ENCODE data around the gene PSMB7. TPM values are rescaled to one million over a fixed set of nuclear protein-coding genes. Genes with fewer than 3 reads are reported as not detected.

Gene PSMB7
- polyA plus RNA-seq, 1 experiment, result 396 TPM

GRCh38 chr9:124372038-124372437 is 43.2 kb downstream of the PSMB7 start:
- Histone ChIP-seq H3K27me3 (ENCODE audit: control insufficient read depth, insufficient read depth, low read length) (no peaks in the 10 kb centered on the region), H3K27ac (ENCODE audit: low read depth, low read length) (no peak overlapping the region), H3K4me3 (ENCODE audit: low read depth, low read length) (no peak overlapping the region), H3K9me3 (ENCODE audit: control insufficient read depth, insufficient read depth, low read length) (peaks cover 3% of the 10 kb centered on the region; the same call in 1 of the 2 replicates)
- DNase-seq (ENCODE audit: low read depth, low spot score), result no peak
- TF ChIP-seq, protein P1, sequence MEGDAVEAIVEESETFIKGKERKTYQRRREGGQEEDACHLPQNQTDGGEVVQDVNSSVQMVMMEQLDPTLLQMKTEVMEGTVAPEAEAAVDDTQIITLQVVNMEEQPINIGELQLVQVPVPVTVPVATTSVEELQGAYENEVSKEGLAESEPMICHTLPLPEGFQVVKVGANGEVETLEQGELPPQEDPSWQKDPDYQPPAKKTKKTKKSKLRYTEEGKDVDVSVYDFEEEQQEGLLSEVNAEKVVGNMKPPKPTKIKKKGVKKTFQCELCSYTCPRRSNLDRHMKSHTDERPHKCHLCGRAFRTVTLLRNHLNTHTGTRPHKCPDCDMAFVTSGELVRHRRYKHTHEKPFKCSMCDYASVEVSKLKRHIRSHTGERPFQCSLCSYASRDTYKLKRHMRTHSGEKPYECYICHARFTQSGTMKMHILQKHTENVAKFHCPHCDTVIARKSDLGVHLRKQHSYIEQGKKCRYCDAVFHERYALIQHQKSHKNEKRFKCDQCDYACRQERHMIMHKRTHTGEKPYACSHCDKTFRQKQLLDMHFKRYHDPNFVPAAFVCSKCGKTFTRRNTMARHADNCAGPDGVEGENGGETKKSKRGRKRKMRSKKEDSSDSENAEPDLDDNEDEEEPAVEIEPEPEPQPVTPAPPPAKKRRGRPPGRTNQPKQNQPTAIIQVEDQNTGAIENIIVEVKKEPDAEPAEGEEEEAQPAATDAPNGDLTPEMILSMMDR (IDR thresholded peaks at IDR 0.05; ENCODE audit: low read depth, low read length), result no peak
- ChIA-PET CTCF (interaction anchor here (2.0 kb wide), 1 partner anchor 38 kb away, joined by 5 read pairs; no protein-coding TSS in a partner anchor), POLR2A (interaction anchor here (2.8 kb wide), 1 partner anchor 20 kb away, joined by 8 read pairs; no protein-coding TSS in a partner anchor)

DNA sequence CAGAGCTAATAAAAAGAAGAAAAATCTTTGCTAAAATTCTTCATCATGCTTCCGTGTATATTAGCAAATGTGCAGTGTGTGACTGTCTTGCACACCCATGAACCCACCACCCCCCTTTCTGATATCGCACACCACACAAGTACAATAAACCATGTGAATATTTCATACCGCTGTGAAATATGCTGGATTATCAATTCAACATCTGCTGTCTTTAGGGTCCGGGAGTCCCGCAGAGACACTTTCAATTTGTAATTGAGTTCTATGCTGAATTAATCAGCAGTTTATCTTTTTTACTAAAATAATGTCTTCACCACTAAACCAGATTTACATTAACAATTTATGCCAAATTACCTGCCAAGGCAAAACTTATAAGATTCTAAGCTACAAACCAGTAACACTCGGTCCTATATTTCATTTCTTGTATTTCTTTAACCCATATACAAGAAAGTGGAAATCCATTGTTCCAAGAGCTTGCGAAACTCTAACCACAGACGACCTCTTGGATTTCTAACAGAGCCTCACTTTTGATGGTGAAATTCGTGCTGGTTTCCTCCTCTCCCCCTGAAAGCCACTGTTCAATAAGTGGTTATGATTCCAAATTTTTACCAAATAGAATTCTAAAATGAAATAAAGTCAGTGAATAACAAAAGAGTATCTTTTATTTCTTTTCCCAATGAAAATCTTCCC is 44.2 kb downstream of the PSMB7 start:
- ChIA-PET POLR2A (interaction anchor here (2.8 kb wide), 1 partner anchor 21 kb away, joined by 8 read pairs; no protein-coding TSS in a partner anchor), CTCF (interaction anchor here (2.0 kb wide), 1 partner anchor 39 kb away, joined by 5 read pairs; no protein-coding TSS in a partner anchor)
- TF ChIP-seq, protein P1 (IDR thresholded peaks at IDR 0.05; ENCODE audit: low read depth, low read length), result no peak
- Histone ChIP-seq H3K27me3 (ENCODE audit: control insufficient read depth, insufficient read depth, low read length) (no peaks in the 10 kb centered on the region), H3K9me3 (ENCODE audit: control insufficient read depth, insufficient read depth, low read length) (peaks cover 3% of the 10 kb centered on the region; the same call in 1 of the 2 replicates), H3K4me3 (ENCODE audit: low read depth, low read length) (no peak overlapping the region), H3K27ac (ENCODE audit: low read depth, low read length) (no peak overlapping the region)
- DNase-seq (ENCODE audit: low read depth, low spot score), result no peak

DNA sequence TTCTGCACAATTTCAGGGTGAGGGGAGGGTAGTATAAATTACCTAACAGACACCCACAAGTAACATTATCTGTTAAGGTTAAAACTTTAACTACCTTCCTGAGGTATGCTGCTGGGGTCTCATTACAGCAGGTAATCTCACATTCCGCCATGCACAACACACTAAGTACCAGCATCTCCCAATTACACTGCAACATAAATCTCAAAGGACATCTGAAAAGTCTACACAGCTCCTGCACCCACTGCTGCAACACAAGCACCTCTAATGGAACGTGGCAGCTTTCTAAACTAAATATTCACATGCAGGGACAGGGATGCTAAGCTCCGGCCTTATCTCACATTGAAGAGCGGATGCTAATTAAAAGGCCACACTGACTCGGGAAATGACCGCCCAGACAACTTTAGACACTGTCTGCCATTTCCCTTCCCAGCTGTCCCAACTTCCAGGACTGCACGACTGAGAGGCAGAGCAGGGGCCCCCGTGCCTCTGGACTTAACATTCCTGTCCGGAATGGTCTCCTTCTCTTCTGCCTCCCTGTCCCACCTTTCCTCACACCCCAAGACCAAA is 45.9 kb downstream of the PSMB7 start:
- DNase-seq (ENCODE audit: low read depth, low spot score), result no peak
- ChIA-PET POLR2A (interaction anchor here (2.8 kb wide), 1 partner anchor 23 kb away, joined by 8 read pairs; no protein-coding TSS in a partner anchor), CTCF (interaction anchor here (1.0 kb wide), 1 partner anchor 11 kb away, joined by 3 read pairs; no protein-coding TSS in a partner anchor)
- Histone ChIP-seq H3K27me3 (ENCODE audit: control insufficient read depth, insufficient read depth, low read length) (no peaks in the 10 kb centered on the region), H3K9me3 (ENCODE audit: control insufficient read depth, insufficient read depth, low read length) (no peaks in the 10 kb centered on the region), H3K4me3 (ENCODE audit: low read depth, low read length) (no peak overlapping the region), H3K27ac (ENCODE audit: low read depth, low read length) (no peak overlapping the region)
- TF ChIP-seq, protein P1 (IDR thresholded peaks at IDR 0.05; ENCODE audit: low read depth, low read length), result no peak

DNA sequence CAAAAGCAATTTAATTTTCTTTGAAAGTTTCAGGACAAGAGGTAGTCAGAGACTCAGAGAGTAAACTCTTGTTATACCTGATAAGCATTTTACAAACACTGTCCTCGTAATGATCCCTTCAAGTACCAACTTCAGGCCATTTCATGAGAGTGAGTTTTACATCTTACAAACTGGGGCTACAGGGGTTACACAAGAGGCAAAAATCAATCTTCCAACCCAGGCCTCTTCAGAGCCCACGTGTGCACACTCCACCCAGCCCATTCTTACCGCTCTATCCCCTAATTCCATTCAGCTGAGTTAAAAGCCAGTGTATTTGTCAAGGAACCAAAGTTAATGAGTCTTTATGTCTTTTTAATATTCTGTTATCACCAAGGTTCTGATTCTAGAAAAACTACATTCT is 46.5 kb downstream of the PSMB7 start:
- H3K4me3 ChIP-seq (ENCODE audit: low read depth, low read length), result no peak overlapping the region
- TF ChIP-seq, protein P1 (IDR thresholded peaks at IDR 0.05; ENCODE audit: low read depth, low read length), result no peak
- H3K27ac ChIP-seq (ENCODE audit: low read depth, low read length), result no peak overlapping the region
- POLR2A ChIA-PET, result no interaction called here
- no peak for DNase-seq (ENCODE audit: low read depth, low spot score)
- no peaks in the 10 kb centered on the region for H3K9me3 ChIP-seq (ENCODE audit: control insufficient read depth, insufficient read depth, low read length)
- CTCF ChIA-PET, result interaction anchor here (1.0 kb wide), 1 partner anchor 10 kb away, joined by 3 read pairs; no protein-coding TSS in a partner anchor
- H3K27me3 ChIP-seq (ENCODE audit: control insufficient read depth, insufficient read depth, low read length), result no peaks in the 10 kb centered on the region

Data from AG04450 (cell line).